ENCODE measurements around the gene CAVIN4. TPM values are rescaled to one million over a fixed set of nuclear protein-coding genes. Genes with fewer than 3 reads are reported as not detected.

CAVIN4 gene, protein sequence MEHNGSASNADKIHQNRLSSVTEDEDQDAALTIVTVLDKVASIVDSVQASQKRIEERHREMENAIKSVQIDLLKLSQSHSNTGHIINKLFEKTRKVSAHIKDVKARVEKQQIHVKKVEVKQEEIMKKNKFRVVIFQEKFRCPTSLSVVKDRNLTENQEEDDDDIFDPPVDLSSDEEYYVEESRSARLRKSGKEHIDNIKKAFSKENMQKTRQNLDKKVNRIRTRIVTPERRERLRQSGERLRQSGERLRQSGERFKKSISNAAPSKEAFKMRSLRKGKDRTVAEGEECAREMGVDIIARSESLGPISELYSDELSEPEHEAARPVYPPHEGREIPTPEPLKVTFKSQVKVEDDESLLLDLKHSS
- polyA plus RNA-seq (2014; cell fraction: cytosol; rRNA removed) = 11.7 and 12.5 TPM in 2 replicates
- 12.2 and 14.9 TPM in 2 replicates for polyA plus RNA-seq (2014; cell fraction: nucleus; rRNA removed)

DNA sequence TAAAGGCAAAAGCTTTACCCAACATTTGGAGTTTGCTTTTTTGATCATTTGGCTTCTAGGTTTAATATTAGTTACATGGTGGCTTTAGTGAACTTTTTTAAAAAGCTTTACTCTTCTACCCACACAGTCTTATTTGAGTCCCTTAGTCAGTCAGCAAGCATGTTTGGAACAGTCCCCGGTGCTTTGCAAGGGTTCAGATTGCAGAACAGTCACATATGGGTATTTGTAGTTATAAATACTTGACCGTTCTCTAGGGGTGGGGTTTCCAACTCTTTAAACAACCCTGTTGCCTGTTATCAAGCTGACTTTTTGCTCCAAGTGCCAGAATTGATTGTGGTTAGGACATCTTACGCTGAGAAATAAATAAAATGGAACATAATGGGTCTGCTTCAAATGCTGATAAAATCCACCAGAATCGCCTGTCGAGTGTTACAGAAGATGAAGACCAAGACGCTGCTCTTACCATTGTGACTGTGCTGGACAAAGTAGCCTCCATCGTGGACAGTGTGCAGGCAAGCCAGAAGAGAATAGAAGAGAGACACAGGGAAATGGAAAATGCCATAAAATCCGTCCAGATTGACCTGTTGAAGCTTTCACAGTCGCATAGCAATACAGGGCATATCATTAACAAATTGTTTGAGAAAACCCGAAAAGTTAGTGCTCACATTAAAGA, at the start of gene CAVIN4:
CAVIN4 (plus strand) TSS at position 304 of the 673 bp plus-strand sequence; CDS start at position 369, 65 bp downstream.
- no peak for DNase-seq (ENCODE audit: low spot score)

DNA sequence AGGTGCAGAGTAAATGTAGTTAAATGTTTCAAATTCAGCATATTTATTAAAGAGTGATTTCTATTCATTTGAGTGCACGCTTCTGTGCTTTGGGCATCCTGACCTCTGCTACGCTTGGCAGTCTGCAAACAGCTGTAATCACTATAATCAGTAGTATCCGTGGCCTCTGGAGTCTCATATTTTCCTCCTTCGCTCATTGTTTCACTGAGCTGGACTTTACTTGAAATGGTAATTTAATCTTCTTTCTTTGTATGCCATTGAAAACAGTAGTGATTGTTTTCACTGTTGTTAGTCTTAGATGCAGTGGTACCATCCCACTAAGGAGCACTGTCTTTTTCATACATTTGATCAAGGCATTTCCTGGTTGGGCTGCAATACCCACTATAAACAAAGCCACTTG, 43.5 kb upstream of the CAVIN4 start:
- DNase-seq (ENCODE audit: low spot score) = no peak

DNA sequence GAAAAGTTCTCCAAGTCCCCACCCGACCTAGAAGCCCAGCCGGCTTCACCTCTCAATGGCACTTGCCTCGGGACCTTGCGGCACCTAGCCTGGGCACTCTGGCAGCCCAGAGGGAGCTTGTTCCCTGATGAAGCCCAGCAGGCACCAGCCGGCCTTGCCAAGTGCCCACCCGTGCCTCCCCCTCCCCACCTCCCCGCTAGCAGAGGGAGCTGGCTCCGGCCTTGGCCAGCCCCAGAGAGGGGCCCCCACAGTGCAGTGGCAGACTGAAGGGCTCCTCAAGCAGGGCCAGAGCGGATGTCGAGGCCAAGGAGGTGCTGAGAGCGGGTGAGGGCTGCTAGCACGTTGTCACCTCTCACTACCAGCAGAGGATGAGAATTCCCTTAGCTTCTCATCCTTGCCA, 37.6 kb upstream of the CAVIN4 start:
- DNase-seq (ENCODE audit: low spot score) = no peak

DNA sequence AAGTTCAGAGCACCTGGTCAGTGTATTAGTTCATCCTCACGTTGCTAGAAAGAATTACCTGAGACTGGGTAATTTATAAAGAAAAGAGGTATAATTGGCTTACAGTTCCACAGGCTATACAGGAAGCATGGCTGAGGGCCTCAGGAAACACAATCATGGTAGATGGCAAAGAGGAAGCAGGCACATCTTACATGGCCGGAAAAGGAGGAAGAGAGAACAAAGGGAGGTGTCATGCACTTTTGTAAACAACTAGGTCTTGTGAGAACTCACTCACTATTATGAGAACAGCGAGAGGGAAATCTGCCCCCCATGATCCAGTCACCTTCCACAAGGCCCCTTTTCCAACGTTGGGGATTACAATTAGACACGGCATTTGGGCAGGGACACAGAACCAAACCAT, 28.8 kb upstream of the CAVIN4 start:
- no peak for DNase-seq (ENCODE audit: low spot score)

DNA sequence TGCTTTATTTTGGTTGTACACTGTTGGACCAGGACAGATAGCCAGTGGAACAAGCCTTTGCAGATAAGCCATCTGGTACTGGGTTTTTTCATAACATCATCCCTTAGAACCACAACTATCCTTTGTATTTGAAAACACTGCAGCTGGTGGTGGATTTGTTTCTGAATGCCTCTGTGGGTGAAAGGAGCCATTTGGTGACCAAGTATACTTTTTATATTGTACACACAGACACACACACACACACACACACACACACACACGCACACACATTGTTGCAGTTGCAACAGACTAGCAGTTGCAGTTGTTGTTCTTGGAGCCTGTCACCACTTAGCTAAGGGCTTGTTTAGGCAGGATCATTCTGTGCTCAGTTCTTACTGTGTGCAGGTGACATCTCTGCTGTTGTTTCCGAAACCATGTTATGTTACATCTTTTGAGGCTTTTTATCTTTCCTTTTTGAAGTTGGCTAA, 22.9 kb upstream of the CAVIN4 start:
- no peak for DNase-seq (ENCODE audit: low spot score)

DNA sequence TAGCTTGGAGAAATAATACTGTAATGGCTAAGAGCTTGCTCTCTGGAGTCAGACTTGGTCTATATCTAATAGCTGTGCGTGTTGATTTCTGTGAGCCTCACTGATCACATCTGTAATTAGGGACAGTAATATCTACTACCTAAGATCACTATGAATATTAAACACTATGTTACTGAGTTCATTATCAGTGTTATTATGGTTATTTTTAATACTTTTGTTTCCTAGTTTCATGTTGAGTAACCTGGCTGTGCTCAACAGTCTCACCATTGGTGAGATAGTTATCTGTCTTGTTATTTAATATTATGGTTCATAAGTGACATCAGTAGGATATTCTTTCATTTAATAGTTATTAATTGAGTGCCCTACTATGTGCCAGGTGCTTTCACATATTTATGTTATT, 22.4 kb upstream of the CAVIN4 start:
- no peak for DNase-seq (ENCODE audit: low spot score)

DNA sequence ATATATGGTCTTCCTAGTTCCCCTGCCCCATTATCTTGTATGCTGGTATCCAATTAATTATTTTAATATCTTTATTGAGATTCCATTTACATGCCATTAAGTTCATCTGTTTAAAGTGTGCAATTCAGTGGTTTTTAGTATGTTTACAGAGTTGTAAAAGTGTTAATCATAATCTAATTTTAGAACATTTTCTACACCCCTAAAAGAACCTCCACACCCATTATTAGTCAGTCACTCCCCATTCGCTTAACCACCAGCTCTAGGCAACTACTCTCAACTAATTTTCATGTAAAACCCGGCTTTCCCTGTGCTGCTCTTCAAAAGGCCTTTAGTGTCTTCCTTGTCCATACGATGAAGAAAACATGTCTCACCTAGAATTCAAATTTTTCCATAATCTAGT, 20.8 kb upstream of the CAVIN4 start:
- no peak for DNase-seq (ENCODE audit: low spot score)

DNA sequence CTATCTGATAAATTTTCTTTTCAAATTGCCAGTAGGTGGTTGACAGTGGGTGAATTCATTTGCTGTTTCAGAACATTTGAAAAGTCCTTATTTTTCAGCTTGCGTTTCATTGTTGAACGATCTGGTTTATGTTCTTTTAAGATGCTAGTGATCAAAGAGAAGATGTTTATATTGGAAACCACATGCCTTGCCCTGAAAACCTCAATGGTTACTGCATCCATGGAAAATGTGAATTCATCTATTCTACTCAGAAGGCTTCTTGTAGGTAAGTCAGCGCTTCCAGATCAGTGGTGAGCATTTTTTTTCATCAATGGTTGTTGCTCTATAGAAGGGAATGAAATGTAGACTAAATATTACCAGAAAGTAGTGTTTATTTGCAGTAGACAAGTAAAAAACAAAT, 16.6 kb upstream of the CAVIN4 start:
- no peak for DNase-seq (ENCODE audit: low spot score)

DNA sequence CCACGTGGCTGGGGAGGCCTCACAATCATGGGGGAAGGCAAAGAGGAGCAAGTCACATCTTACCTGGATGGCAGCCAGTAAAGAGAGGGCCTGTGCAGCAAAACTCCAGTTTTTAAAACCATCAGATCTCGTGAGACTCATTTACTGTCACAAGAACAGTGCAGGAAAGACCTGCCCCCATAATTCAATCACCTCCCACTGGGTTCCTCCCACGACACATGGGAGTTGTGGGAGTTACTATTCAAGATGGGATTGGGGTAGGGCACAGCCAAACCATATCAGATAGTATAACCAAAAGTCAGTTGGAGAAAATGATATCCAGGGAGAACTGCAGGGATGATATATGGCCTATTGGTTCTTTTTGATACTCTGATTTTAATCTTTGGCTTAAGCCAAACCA, 10.0 kb upstream of the CAVIN4 start:
- no peak for DNase-seq (ENCODE audit: low spot score)

DNA sequence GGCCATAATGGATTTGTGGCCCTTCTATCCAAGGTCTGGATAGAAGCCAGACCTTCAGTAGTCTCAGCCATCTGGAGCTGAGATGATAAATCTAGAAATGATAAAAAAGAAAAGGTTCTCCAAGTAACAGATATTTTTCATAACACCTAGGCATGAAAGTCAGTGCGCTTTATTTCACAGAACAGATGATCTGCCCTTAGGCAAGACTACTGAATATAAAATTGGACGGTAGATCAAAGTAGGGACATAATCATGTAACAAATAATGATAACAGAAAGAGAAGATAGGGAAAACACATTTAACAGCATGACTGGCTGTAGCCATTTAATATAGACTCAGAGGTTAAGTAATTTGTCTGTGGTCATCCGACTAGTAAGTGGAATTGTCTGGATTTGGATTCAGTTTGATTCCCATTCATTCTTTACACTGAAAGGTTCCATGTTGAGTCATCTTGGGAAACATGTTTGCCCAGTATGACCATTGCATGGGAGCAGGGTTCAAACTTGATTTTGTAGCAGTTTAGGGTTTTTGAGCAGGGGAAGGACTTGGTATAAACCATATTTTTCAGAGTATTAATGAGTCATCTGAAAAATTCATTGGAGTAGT, 4.1 kb upstream of the CAVIN4 start:
- DNase-seq (ENCODE audit: low spot score) = no peak

DNA sequence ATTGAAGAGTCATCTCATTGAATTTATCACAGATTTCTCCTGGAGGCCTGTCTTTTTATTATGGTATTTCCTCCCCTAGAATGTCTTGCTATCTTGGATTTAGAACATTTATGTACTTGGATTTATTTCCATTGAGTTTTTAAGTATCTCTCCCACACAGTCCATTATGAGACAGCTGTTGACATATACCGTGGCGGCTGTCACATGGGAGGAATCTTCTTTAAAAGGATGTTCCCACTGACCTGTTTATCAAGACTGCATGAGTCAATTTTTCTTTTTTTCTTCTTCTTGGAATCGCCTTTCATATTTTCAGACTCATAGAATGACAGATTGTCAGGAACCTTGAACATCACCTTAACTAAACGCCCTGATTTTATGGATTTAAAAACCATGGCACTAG, 2.9 kb upstream of the CAVIN4 start:
- no peak for DNase-seq (ENCODE audit: low spot score)

DNA sequence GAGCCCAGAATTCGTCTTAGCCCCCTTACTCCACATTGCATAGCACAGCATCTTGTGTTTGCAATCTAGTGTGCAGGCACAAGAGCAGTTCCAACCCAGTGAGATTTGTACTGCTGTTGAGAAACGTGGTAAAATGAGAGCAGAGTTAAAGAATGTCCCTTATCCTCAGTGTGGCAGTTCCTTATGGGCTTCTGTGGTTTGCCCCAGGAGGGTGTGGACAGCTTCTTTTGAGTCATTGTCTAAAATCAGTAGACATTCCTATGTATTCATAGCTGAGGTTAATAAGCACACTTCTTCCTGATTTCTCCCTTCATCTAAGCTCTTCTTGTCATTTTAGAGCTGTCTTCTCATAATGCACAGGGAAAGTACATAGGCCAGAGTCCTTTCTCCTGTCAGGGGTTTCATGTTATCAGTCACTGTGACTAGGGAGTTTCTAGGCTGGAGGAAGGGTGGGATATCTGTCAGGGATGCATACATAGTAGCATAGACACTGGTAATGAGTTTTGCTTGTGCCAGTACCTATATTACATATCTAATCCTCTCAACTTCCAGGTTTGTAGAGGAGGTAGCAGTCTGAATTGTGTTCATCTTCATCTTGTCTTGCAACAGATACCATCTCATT, 2.0 kb upstream of the CAVIN4 start:
- DNase-seq (ENCODE audit: low spot score) = no peak

DNA sequence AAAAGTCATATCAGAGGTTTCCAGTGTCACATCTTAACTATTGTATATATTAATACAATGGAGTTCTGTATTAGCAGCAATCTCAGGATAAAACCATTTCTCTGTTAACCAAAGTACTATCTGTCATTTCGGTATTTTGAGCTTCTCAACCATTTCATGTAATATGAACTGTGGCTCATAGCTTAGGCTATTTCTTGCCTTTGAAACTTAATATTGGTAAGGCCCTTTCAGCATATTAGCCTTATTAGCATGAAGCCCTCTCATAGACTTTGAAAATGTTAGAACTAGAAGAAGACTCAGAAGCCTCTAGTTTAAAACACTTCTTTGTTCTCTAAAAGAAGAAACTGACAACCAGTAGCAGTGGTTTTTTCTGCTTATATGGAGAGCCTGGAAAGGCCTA, 731 bp downstream of the CAVIN4 start:
- DNase-seq (ENCODE audit: low spot score) = no peak

DNA sequence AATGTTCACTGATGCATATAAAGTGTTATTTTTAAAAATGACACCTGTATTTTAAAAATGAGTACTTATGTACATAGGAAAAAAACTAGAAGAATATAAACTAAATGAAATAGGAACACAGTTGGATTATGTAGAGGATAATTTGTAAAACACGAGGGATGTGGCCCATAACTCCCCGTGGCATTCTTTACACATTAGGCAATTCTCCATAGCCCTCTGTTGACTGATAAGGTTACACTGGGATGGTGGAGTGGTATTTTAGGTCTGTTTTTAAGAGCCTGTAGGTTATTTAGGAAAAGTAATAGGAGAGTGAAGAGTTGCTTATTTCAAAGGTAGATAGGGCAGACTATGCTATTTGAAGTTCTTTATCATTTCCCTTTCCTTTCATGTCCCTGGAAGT, 1.8 kb downstream of the CAVIN4 start:
- no peak for DNase-seq (ENCODE audit: low spot score)

DNA sequence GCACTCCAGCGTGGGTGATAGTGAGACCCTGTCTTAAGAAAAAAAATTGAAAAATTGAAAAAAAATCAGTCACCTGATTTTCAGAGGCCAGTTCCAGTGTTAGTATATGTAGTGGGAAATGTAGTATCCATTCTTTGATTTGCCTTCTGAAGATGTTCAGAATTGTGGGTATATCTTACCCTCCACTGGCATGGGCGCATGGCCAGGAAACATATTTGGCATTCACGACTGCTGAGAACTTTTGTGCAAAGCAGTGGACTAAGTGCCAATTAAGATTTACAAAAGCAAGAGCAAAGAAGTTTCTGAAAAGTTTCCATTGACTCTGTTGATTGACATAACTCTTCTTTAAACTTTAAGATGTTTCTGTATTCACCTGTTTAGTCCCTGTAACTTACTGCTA, 2.4 kb downstream of the CAVIN4 start:
- DNase-seq (ENCODE audit: low spot score) = no peak

DNA sequence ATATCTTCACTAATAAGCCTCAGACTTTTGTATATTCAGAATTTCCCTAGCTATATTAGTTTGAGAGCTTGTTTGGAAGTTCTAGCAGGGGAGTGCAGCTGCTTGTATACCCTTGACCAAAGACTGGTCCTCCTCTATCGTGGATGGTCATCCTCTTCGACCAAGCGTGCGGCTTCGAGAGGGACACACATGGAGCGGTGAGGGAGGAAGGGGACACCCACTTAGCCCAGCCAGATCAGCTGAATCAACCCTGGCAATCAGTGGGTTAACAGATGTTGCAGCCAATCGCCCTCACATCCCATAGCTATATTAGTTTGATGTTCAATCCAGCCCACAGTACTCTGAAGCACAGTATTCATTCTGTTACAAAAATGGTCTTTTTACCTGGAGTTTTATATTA, 3.2 kb downstream of the CAVIN4 start:
- no peak for DNase-seq (ENCODE audit: low spot score)

DNA sequence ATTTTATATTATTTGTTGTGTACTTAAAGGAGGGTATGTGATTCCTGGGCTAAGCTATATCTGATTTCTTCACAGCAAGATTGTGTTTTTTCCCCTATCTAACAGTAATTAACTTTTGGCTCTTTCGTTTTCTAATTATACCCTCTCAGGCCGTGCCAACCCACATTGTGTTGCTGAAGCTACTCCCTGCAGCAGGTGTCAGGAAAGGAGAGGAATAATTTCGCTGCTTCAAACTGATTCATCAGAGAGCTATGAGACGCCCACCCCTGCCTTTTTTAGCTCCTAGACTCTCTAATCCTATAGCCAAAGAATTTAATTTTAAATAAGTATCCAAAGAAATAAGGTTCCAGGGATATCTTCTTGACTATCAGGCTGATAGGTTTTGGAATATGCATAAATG, 3.8 kb downstream of the CAVIN4 start:
- DNase-seq (ENCODE audit: low spot score) = no peak

DNA sequence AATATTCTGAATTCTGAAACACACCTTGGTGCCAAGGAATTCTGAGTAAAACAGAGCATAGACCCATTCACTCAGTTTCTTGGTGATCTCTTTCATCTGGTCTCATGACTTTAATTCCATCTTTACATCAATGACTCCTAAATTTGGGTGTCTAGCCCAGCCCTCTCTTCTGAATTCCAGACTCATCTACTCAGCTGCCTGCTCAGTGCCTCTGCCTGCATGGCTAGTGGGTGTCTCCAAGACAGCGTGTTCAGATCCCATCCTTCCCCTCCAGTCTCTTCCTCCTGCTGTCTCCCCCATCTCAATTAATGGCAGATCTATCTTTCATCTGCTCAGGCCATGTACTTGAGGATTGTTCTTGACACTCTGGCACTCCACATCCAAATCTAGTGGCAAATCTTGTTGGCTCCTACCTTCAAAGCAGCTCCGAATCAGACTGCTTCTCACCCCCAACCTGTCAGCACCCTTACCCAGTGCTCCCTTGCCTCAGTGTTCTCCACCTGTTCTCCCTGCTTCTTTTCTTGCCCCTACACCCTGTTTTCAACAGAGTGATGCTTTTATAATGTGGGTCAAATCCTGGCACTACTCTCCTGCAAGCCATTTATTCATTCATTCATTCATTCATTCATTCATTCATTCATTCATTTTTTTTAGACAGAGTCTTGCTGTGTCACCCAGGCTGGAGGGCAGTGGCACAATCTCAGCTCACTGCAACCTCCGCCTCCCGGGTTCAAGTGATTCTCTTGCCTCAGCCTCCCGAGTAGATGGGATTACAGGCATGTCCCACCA, 5.3 kb downstream of the CAVIN4 start:
- no peak for DNase-seq (ENCODE audit: low spot score)

DNA sequence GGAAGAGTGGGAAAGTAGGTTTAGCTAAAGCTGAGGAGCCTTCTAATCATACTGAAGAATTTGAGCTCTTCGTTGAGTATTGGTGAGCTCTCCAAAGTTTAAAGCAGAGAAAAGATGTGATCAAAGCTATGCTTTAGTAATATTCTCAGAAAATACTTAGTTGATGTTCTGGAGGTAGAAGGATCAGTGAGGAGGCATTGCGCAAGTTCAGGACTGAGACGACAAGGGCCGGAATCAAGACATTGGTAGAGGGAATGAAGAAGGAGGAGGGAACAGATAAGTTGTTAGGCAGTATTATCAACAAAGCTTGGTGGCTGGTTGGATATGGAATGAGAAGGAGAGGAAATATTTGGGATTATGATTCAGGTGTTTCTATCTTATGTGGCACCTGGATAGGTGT, 7.1 kb downstream of the CAVIN4 start:
- DNase-seq (ENCODE audit: low spot score) = no peak

DNA sequence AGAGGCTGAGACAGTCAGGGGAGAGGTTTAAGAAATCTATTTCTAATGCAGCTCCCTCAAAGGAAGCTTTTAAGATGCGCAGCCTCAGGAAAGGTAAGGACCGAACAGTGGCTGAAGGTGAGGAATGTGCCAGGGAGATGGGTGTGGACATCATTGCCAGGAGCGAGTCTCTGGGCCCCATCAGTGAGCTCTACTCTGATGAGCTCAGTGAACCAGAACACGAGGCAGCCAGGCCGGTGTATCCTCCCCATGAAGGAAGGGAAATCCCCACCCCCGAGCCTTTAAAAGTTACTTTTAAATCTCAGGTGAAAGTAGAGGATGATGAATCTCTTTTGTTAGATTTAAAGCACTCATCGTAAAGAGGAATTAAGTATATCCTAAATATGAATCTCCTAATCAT, 8.2 kb downstream of the CAVIN4 start:
- DNase-seq (ENCODE audit: low spot score) = no peak

DNA sequence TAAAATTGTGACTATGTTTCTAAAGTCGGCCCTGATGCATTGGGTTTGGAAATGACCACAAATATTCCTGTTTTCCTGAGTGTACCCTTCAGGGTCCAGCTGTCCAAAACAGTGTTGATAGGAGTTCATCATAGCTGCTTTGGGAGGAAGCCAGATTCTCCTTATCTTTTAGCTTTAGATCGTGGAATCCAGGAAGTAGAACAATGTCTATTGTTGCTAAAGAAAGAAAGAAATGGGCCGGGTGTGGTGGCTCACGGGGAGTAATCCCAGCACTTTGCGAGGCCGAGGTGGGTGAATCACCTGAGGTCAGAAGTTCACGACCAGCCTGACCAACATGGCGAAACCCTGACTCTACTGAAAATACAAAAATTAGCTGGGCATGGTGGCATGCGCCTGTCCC, 9.5 kb downstream of the CAVIN4 start:
- no peak for DNase-seq (ENCODE audit: low spot score)

Measured in SK-N-DZ (cell line).